ENCODE data around the gene BRI3.
"Not testable (repeated sequence)": the region's sequence is repeated elsewhere in the genome, so short reads cannot be mapped to it uniquely, and the experiment has no call there.

Gene BRI3

DNA sequence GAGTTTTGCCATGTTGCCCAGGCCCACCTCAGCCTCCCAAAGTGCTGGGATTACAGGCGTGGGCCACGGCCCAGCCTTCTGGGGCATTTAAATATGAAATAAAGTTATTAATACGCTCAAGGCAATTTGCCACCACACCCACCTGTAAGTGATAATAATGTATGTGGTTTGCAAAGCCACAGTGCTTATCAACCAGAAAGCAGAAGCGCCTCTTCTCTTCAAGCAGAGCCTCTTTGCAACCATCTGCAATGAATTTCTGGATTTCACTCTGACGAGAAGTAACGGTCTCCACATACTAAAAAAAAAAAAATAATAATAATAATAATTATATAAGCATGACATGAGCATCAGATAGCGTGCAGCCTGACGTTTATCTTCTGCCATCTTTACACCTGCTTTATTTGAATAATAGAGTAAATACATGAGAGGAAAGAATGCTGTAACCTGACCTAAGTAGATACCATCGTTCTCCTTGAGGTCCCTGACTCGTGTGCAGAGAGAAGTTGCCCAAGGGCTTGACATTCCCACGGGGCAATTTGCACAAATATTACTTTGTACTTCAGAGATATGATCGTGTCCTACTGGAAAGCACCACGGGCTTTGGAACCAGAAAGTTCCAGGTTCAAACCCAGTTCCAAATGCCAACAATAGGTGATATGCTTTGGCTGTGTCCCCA is 34.0 kb downstream of the BRI3 start:
- peak; percentile 61 for DNase-seq

DNA sequence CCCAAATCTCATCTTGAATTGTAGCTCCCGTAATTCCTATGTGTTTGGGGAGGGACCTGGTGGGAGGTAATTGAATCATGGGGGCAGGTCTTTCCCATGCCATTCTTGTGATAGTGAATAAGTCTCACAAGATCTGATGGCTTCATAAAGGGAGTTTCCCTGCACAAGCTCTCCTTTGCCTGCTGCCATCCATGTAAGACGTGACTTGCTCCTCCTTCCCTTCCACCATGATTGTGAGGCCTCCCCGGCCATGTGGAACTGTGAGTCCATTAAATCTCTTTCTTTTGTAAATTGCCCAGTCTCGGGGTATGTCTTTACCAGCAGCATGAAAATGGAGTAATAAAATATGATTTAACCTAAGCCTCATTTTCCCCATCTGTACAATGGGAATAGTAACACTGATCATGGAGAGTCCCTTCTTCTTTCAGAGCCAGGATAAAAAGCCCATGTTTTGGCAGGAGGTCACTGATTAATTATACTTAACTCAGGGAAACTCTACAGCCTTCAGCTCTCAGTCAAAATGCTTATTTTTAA is 34.6 kb downstream of the BRI3 start:
- DNase-seq, result not testable (repeated sequence)

GRCh38 chr7:98317366-98318040 is 36.0 kb downstream of the BRI3 start:
- DNase-seq, result no peak

DNA sequence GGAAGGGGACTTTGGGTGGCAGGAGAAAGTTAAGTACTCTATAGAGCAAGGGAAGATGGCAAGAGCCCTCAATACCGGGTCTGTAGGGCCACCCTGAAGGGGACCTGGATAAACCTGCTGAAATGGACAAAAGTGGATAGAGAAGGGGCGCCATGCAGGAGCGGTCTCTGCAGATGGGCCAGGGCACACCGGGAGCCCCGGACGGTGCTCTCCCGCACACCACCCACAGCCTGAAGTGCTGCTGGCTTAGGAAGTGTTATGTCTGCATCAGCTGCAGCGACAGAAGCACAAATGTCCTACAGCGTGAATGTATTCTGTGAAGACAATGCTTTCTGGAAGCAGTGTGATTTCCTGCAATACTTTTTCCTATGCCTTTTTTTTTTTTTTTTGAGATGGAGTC is 37.7 kb downstream of the BRI3 start:
- DNase-seq, result no peak

- no peak for DNase-seq
These were observed 39.8 kb downstream of the BRI3 start for GRCh38 chr7:98321301-98321700.

DNA sequence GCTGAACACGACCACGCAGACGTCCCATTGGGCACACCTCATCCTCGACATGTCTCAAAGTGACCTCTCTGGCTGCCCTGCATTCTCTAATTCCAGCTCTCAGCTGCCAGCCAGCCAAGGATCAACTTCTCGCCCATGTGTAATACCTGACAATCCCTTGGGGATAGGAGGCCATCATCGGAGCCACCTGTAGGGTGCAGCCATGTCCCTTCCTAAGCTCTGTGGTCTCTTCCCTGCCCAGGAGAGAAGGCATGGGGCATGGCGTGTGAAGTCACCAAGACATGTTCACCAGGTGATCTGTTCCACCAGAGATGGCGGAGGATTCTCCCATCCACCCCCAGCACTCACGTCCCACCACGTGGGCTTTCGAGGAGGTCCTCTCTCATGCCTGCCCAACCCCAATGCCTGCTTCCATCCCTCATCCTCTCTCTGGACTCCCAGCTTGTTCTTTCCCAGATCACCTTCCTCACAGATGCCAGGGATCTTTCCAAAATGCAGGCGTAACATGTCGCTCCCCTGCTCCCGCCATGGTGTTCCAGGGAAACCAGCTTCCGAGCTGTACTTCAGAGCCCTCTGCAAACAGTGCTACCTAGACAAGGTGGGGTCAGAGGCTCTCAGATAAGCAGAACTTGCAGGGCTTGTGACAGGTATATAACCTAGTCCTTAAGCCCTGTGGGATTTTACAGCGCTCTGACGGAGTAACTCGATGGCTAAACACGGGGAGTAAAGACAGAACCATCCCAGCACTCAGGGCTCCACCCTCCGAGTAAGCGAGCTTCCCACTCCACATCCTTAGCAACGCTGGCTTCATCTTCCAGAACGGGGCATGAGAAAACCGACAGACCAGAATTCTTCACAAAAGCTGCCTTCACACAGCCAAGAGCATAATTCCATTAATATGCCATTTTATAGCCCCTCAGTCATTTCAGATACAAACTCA is 41.1 kb downstream of the BRI3 start:
- no peak for DNase-seq

DNA sequence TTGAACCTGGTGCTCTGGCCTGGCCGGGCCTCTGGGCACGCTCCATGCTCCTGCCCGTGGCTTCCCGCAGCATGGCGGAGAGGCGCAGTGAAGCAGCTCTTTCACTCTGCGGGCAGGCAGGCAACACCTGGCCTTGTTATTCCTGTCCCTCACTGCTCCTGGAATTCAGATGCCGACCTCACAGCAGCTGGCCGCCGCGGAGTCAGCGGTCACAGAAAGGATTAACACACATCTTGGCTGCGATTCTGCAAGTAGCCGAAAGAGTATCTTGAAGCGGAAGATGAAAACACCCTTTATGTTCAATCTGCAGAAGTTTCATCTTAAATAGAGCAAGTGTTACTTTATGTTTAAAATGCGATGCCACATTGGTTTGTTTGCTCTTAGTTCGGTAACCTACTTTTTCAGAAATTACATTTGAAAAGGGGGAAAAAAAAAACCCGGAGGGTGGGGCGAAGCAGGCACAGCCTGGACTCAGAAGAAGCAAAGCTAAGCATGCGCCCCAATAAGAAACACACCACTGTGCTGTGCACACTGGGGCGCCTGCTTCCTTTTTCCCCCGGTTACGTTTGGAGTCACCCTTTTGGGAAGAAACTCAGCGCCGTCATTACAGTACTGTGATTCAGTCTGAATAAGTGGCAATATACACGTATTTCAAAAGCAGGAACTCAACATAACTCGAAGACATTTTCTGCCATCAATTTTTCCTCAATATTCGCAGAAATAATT is 42.3 kb downstream of the BRI3 start:
- no peak for DNase-seq

- no peak for DNase-seq
These were observed 43.3 kb downstream of the BRI3 start for GRCh38 chr7:98324782-98325181.

- DNase-seq, result no peak
These were observed 47.8 kb downstream of the BRI3 start for GRCh38 chr7:98329100-98329790.

- no peak for DNase-seq
These were observed 48.4 kb downstream of the BRI3 start for GRCh38 chr7:98329791-98330373.

- DNase-seq, result no peak
These were observed 49.5 kb downstream of the BRI3 start for GRCh38 chr7:98330926-98331529.

- DNase-seq, result no peak
These were observed 52.6 kb downstream of the BRI3 start for GRCh38 chr7:98334081-98334480.

DNA sequence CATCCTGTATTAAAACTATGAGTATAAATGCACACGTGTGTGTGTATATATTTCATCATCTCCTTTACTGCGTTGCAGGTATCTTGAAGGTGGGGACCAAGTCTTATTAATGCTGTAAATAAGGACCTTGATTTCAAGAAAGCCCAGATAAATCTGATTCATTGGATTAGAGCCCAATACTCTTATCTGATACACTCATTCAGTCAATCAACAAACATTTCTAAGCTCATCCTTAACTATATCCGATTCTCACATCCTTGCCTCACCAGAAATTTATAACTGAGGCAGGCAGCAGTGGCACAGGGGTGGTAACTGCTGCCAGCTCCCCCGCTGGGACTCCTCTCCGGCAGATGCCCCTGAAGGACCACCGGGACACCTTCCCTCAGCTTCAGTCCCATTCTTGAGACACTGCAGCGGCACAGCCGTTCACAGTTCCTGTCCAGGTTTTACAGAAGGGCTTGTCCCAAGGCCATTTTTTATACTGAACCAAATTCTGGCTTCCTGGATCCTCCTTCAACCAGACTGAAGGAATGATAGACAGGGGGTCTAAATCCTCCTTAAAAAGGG is 54.0 kb downstream of the BRI3 start:
- DNase-seq, result no peak

- no peak for DNase-seq
These were observed 57.0 kb downstream of the BRI3 start for GRCh38 chr7:98338441-98338840.

DNA sequence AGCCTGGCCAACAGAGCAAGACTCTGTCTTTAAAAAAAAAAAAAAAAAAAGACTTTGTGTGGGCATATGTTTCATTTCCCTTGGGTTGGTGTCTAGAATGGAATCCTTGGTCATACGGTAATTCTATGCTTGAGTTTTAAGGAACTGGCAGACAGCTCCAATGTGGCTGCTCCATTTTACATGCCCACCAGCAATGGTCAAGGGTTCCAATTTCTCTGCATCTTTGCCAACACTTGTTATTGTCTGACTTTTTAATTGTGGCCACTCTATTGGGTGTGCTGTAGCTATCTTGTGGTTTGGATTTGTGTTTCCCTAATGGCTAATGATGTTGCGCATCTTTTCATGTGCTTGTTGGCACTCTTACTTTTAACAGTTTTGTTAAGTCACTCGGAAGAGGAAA is 57.6 kb downstream of the BRI3 start:
- no peak for DNase-seq

DNA sequence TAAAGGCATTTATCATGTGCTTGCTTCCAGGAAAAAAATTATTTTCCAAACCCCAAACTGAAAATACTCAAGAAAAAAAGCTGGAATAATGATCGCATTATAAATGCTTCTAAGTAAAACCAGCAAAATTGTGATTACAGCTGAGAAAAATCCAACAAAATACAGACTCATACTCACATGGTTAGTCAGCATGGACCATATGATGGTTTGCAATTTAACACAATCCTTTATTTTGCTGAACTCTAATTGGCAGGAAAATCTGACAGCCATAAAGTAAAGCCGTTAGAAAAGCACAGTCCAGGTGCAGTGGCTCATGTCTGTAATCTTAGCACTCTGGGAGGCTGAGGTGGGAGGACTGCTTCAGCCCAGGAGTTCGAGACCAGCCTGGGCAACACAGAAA is 59.6 kb downstream of the BRI3 start:
- no peak for DNase-seq
